IMR-90 (cell line): ENCODE data around the gene SOBP. TPM values are rescaled to one million over a fixed set of nuclear protein-coding genes. Genes with fewer than 3 reads are reported as not detected.

Experiments used
- ATAC-seq: fragments of 200-7000 bp; cut with Tn5 transposase; 2 replicates; pipeline ENCODE4 v1.9.1; 2020; ENCODE audit warnings: low read depth, mild to moderate bottlenecking, moderate library complexity
- BruUV-seq: library from RNA; stranded (reverse); fragments of 400-500 nt; replicated peaks from 2 replicates; lab custom pipeline; 2021; lab: Mats Ljungman, UMichigan
- CTCF ChIA-PET: fragments of 300-600 bp; formaldehyde crosslinking; extraction: SDS; loops from one replicate; lab custom pipeline; 2021; ENCODE audit warnings: antibody characterized with exemption; lab: Yijun Ruan, JAX
- POLR2A ChIA-PET: fragments of 300-600 bp; sonication (Branson Sonifier 250); formaldehyde crosslinking; loops from one replicate; lab custom pipeline; 2022; ENCODE audit warnings: antibody characterized with exemption; ENCODE audit not compliant: unreplicated experiment; lab: Charles Lee
- DNase-seq: peaks from one replicate; pipeline ENCODE4 v3.0.0; 2013
- H2AFZ ChIP-seq: replicated peaks from 2 replicates; pipeline ENCODE3; 2013; ENCODE audit warnings: low read length, mild to moderate bottlenecking; ENCODE audit not compliant: poor library complexity
- H2AK5ac ChIP-seq: 2 replicates; pipeline ENCODE4 v1.6.1; 2013; ENCODE audit warnings: low read depth, low read length, inconsistent platforms
- H2AK9ac ChIP-seq: replicated peaks from 2 replicates; pipeline ENCODE3; 2013; ENCODE audit warnings: mild to moderate bottlenecking, low read depth, low read length, moderate library complexity; ENCODE audit not compliant: poor library complexity
- H2BK120ac ChIP-seq: 2 replicates; pipeline ENCODE4 v1.6.1; 2013; ENCODE audit warnings: low read depth, low read length, inconsistent platforms
- H2BK15ac ChIP-seq: 3 replicates; pipeline ENCODE4 v1.6.1; 2013; ENCODE audit warnings: low read depth, low read length, inconsistent platforms
- H2BK20ac ChIP-seq: 2 replicates; pipeline ENCODE4 v1.6.1; 2013; ENCODE audit warnings: low read depth, mild to moderate bottlenecking, inconsistent platforms, low read length, moderate library complexity
- H2BK5ac ChIP-seq: 2 replicates; pipeline ENCODE4 v1.6.1; 2013; ENCODE audit warnings: mild to moderate bottlenecking, low read depth, low read length, inconsistent platforms; ENCODE audit not compliant: poor library complexity, severe bottlenecking
- H3K14ac ChIP-seq: replicated peaks from 2 replicates; pipeline ENCODE4 v1.6.1; 2013; ENCODE audit warnings: low read depth, low read length, inconsistent platforms
- H3K18ac ChIP-seq: 2 replicates; pipeline ENCODE4 v1.6.1; 2013; ENCODE audit warnings: low read depth, low read length, control low read depth
- H3K23ac ChIP-seq: 2 replicates; pipeline ENCODE4 v1.6.1; 2013; ENCODE audit warnings: low read depth, low read length, inconsistent platforms
- H3K27ac ChIP-seq: 2 replicates; pipeline ENCODE4 v1.5.1; 2013; ENCODE audit warnings: mild to moderate bottlenecking, control low read depth, low read length; ENCODE audit not compliant: insufficient read depth
- H3K27me3 ChIP-seq: 2 replicates; pipeline ENCODE4 v1.6.1; 2013; ENCODE audit warnings: low read length; ENCODE audit not compliant: control insufficient read depth, insufficient read depth
- H3K36me3 ChIP-seq: 2 replicates; pipeline ENCODE4 v1.6.1; 2013; ENCODE audit warnings: low read length, mixed read lengths; ENCODE audit not compliant: control insufficient read depth, insufficient read depth
- H3K4ac ChIP-seq: 2 replicates; pipeline ENCODE4 v1.6.1; 2013; ENCODE audit warnings: low read depth, low read length, inconsistent platforms
- H3K4me1 ChIP-seq: 2 replicates; pipeline ENCODE4 v1.6.1; 2013; ENCODE audit warnings: low read length, mixed read lengths; ENCODE audit not compliant: control insufficient read depth, insufficient read depth
- H3K4me2 ChIP-seq: 2 replicates; pipeline ENCODE4 v1.6.1; 2013; ENCODE audit warnings: low read depth, mild to moderate bottlenecking, control low read depth, low read length, moderate library complexity
- H3K4me3 ChIP-seq: 2 replicates; pipeline ENCODE4 v1.5.1; 2013; ENCODE audit warnings: low read depth, mild to moderate bottlenecking, control low read depth, low read length, moderate library complexity; ENCODE audit not compliant: insufficient read depth
- H3K56ac ChIP-seq: 2 replicates; pipeline ENCODE4 v1.6.1; 2013; ENCODE audit warnings: low read length, inconsistent platforms; ENCODE audit not compliant: insufficient read depth; ENCODE audit errors: extremely low read depth
- H3K79me1 ChIP-seq, 2 experiments: 2 replicates each; pipeline ENCODE4 v1.6.1; 2013; ENCODE audit warnings: low read length in 2 of 2, inconsistent platforms in 1 of 2, low read depth in 1 of 2
- H3K9ac ChIP-seq: 2 replicates; pipeline ENCODE4 v1.6.1; 2013; ENCODE audit warnings: low read depth, low read length, control low read depth
- H3K9me1 ChIP-seq: 2 replicates; pipeline ENCODE4 v1.6.1; 2013; ENCODE audit warnings: low read length, inconsistent platforms; ENCODE audit not compliant: insufficient read depth
- H3K9me3 ChIP-seq: 2 replicates; pipeline ENCODE4 v1.6.1; 2013; ENCODE audit warnings: low read length; ENCODE audit not compliant: control insufficient read depth, insufficient read depth
- H4K20me1 ChIP-seq: 2 replicates; pipeline ENCODE4 v1.6.1; 2013; ENCODE audit warnings: low read length, inconsistent platforms; ENCODE audit not compliant: insufficient read depth
- H4K5ac ChIP-seq: 2 replicates; pipeline ENCODE4 v1.6.1; 2013; ENCODE audit warnings: mild to moderate bottlenecking, low read depth, low read length, control low read depth
- H4K8ac ChIP-seq, 2 experiments: 2 replicates each; pipeline ENCODE4 v1.6.1; 2013; ENCODE audit warnings: low read depth in 2 of 2, low read length in 2 of 2, control low read depth in 1 of 2, inconsistent platforms in 1 of 2
- H4K91ac ChIP-seq: 2 replicates; pipeline ENCODE4 v1.6.1; 2013; ENCODE audit warnings: low read depth, low read length, inconsistent platforms; ENCODE audit not compliant: insufficient read depth
- BHLHE40 ChIP-seq: fragments of 150-350 bp; IDR thresholded peaks from 2 replicates; pipeline ENCODE4 v1.6.1; 2016; ENCODE audit warnings: mild to moderate bottlenecking, low read depth, low read length
- CEBPB ChIP-seq: IDR thresholded peaks from 2 replicates; pipeline ENCODE4 v1.6.1; 2012; ENCODE audit warnings: low read depth, low read length, improper control_type of control experiment
- CHD1 ChIP-seq: IDR thresholded peaks from 2 replicates; pipeline ENCODE4 v1.6.1; 2012; ENCODE audit warnings: low read depth, low read length, improper control_type of control experiment
- FOS ChIP-seq: fragments of 150-350 bp; IDR thresholded peaks from 2 replicates; pipeline ENCODE4 v1.6.1; 2016; ENCODE audit warnings: low read depth, low read length
- MAFK ChIP-seq: IDR thresholded peaks from 2 replicates; pipeline ENCODE4 v1.6.1; 2012; ENCODE audit warnings: low read depth, low read length, improper control_type of control experiment
- MXI1 ChIP-seq: IDR thresholded peaks from 2 replicates; pipeline ENCODE4 v1.6.1; 2012; ENCODE audit warnings: low read depth, mild to moderate bottlenecking, low read length, moderate library complexity, borderline replicate concordance
- NFE2L2 ChIP-seq: fragments of 150-350 bp; IDR thresholded peaks from 2 replicates; pipeline ENCODE4 v1.6.1; 2016; ENCODE audit warnings: low read depth, mild to moderate bottlenecking, low read length
- POLR2A ChIP-seq: IDR thresholded peaks from 2 replicates; pipeline ENCODE4 v1.6.1; 2012; ENCODE audit warnings: mild to moderate bottlenecking, low read depth, low read length
- RCOR1 ChIP-seq: IDR thresholded peaks from 2 replicates; pipeline ENCODE4 v1.6.1; 2012; ENCODE audit warnings: mild to moderate bottlenecking, low read length, improper control_type of control experiment; ENCODE audit not compliant: insufficient replicate concordance
- SMC3 ChIP-seq: fragments of 150-350 bp; IDR thresholded peaks from 2 replicates; pipeline ENCODE4 v1.6.1; 2016; ENCODE audit warnings: low read depth, mild to moderate bottlenecking, antibody characterized with exemption, low read length, moderate library complexity
- WGBS, 2 experiments: methylation state at CpG; one replicate each; pipeline versions ENCODE4 v1.1.5 to v1.1.7; 2013; ENCODE audit warnings: missing lambda C conversion rate in 2 of 2; ENCODE audit not compliant: insufficient read length in 1 of 2; ENCODE audit errors: extremely low coverage in 2 of 2; 5-methylcytosine and 5-hydroxymethylcytosine counted together
- dilution Hi-C: fragments of 300-500 bp; cut with HindIII; formaldehyde crosslinking; loops from one replicate; pipeline ENCODE4 v1.14.3; 2018; ENCODE audit warnings: low sequenced_read_pairs; ENCODE audit not compliant: unreplicated experiment
- in situ Hi-C: fragments of 300-500 bp; cut with MboI; formaldehyde crosslinking; loops from 3 replicates; pipeline ENCODE4 v1.14.3; 2019; ENCODE audit warnings: low sequenced_read_pairs, inconsistent platforms, mixed read lengths
- intact Hi-C: fragments of 100-400 bp; cut with micrococcal nuclease; formaldehyde crosslinking; loops from 2 replicates; pipeline ENCODE4 v1.10.0; 2022
- polyA plus RNA-seq, 3 experiments: library from polyadenylated mRNA; depleted of rRNA; stranded (reverse); fragments of >200 nt; gene quantifications; 2 replicates each; pipeline ENCODE4 v1.2.3, GENCODE V29; 2012; ENCODE audit warnings: low replicate concordance in 1 of 3
- total RNA-seq: library from RNA; depleted of rRNA; stranded (reverse); fragments of >200 nt; gene quantifications from 2 replicates; pipeline ENCODE4 v1.2.3, GENCODE V29; 2012
- TF ChIP-seq, protein P1 (sequence below): conservative IDR thresholded peaks from 2 replicates; pipeline ENCODE4 v1.5.1; 2012; ENCODE audit warnings: mild to moderate bottlenecking, low read depth, low read length, improper control_type of control experiment

The SOBP gene
- total and polyA plus RNA-seq, 2 of the 4 experiments (the other 2 are of a cell fraction): 0.60 to 0.72 TPM

DNA sequence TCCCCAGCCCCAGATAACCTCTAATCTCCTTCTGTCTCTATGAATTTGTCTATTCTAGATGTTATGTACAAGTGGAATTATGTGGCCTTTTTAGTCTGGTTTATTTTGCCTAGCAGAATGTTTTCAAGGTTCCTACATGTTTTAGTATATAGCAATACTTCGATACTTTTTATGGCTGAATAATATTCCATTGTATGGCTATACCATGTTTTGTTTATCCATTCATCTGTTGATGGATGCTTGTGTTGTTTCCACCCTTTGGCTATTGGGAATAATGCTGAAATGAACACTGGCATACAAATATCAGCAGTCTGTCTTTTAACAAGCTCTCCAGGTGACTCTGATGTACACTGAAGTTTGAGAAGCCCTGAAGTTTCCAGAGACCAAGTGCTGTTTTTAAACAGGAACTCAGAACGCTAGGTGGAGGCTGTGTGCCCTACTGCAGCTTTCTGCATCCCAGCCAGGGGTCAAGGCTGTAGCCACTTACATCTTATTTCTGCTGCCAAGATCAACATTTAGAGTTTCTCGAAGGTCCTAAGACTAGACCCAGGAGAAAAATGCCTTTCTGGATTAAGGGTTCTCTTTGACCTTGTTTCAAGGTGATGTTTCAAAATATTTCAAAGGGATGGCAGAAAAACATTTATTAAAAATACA, 123.0 kb downstream of the SOBP start:
- Histone ChIP-seq H2BK20ac (no peak overlapping the region), H4K8ac (no peak overlapping the region), H2AFZ (no peak overlapping the region), H2BK15ac (no peak overlapping the region), H3K4me3 (no peak overlapping the region), H3K23ac (no peak overlapping the region), H3K14ac (no peak overlapping the region), H4K5ac (no peak overlapping the region), H3K9me1 (no peaks in the 10 kb centered on the region), H3K9ac (no peak overlapping the region), H2BK5ac (no peak overlapping the region), H3K4me1 (no peaks in the 10 kb centered on the region), H3K79me1 (no peaks in the 10 kb centered on the region), H3K18ac (no peak overlapping the region), H4K91ac (no peak overlapping the region), H3K9me3 (no peaks in the 10 kb centered on the region), H3K36me3 (0 out of 2 replicates have a peak, but pooled peaks cover 1% of the 10 kb centered on the region), H3K27ac (no peak overlapping the region), H4K20me1 (no peaks in the 10 kb centered on the region), H3K4ac (no peak overlapping the region), H3K4me2 (no peak overlapping the region), H2AK5ac (no peak overlapping the region), H3K27me3 (no peaks in the 10 kb centered on the region), H2AK9ac (no peak overlapping the region), H3K56ac (no peak overlapping the region), H2BK120ac (no peak overlapping the region)
- POLR2A ChIA-PET: no interaction called here
- no peak for ATAC-seq
- DNase-seq: no peak
- TF ChIP-seq BHLHE40 (no peak), FOS (no peak), CEBPB (no peak), MAFK (no peak), SMC3 (no peak), NFE2L2 (no peak), MXI1 (no peak), RCOR1 (no peak), POLR2A (no peak), CHD1 (no peak)
- TF ChIP-seq, protein P1, sequence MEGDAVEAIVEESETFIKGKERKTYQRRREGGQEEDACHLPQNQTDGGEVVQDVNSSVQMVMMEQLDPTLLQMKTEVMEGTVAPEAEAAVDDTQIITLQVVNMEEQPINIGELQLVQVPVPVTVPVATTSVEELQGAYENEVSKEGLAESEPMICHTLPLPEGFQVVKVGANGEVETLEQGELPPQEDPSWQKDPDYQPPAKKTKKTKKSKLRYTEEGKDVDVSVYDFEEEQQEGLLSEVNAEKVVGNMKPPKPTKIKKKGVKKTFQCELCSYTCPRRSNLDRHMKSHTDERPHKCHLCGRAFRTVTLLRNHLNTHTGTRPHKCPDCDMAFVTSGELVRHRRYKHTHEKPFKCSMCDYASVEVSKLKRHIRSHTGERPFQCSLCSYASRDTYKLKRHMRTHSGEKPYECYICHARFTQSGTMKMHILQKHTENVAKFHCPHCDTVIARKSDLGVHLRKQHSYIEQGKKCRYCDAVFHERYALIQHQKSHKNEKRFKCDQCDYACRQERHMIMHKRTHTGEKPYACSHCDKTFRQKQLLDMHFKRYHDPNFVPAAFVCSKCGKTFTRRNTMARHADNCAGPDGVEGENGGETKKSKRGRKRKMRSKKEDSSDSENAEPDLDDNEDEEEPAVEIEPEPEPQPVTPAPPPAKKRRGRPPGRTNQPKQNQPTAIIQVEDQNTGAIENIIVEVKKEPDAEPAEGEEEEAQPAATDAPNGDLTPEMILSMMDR: no peak
- BruUV-seq: no TSS peak
- CTCF ChIA-PET: interaction anchor here (0.6 kb wide), 1 partner anchor 1845 kb away, joined by 4 read pairs; no protein-coding TSS in a partner anchor
- in situ Hi-C loops: no loop called here
- 67% methylated on average over 1 of the region's 3 CpGs; no CpG with 5 or more reads in 1 of the 2 experiments for WGBS, 2 experiments
- intact Hi-C loops: no loop called here
- dilution Hi-C loops: no loop called here
